ENCODE data around the gene CYP4F8.
"Not testable (repeated sequence)": the region's sequence is repeated elsewhere in the genome, so short reads cannot be mapped to it uniquely, and the experiment has no call there.

The CYP4F8 gene, protein sequence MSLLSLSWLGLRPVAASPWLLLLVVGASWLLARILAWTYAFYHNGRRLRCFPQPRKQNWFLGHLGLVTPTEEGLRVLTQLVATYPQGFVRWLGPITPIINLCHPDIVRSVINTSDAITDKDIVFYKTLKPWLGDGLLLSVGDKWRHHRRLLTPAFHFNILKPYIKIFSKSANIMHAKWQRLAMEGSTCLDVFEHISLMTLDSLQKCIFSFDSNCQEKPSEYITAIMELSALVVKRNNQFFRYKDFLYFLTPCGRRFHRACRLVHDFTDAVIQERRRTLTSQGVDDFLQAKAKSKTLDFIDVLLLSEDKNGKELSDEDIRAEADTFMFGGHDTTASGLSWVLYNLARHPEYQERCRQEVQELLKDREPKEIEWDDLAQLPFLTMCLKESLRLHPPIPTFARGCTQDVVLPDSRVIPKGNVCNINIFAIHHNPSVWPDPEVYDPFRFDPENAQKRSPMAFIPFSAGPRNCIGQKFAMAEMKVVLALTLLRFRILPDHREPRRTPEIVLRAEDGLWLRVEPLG

DNA sequence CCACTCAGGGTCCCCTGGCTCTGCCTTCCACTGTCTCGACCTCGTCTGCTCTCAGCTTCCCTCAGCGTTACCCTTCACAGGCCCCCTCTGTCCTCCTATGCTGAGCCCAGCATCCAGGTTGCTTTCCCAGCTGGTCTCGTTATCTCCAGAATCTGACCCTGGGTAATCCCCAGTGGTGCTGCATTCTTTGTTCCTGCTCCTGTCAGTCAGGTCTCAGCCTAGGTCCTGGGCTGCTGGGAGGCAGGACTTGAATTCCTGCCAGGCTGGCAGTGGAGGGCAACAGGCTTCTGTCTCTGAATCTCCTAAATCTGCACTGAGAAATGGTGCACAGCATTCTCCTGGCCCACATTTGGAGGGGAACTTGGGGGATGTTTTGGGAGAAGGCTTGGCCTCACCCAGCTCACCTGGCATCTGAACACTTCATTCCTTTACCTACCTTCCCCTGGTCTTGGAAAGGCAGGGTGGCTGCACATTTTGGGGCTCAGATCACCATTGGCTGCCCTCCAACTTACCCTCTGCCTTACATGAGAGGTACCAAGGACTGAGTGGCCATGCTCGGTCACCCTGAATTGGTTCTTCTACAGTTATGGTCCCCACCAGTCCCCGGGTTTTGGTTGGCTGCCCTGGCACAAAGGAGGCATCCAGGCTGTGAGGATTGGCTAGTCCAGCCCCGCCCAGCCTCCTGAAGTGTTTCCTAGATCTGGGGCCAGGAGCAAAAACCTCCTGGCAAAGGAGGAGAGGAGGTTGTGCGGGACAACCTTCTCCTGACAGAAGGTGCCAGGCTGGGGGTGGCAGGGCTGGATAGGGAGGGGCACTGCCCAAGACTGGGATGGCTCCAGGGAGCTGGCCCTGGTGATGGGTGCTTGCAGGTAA lies at the start of gene CYP4F8:
TSS of gene CYP4F8 (plus strand) at position 712 of the 873 bp plus-strand sequence. CDS start 399 bp downstream, outside the sequence.
- no peaks in the 10 kb centered on the region for H3K9me3 Mint-ChIP-seq
- no peaks in the 10 kb centered on the region for H3K27me3 Mint-ChIP-seq (ENCODE audit: low read depth)

DNA sequence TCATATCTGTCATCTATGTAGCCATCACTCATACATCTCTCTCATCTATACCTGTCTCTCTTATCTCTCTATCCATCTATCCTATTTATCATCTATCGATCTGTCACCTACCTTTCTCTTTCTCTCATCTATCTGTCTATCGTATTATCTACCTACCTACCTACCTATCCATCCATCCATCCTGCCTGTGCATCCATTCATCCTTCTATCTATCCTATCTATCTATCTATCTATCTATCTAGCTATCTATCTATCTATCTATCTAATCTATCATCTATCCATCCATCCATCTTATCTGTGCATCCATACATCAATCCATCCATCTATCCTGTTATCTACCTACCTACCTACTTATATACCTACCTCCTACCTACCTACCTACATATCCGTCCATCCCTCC lies 44.6 kb upstream of the CYP4F8 start:
- no peak overlapping the region for H3K4me3 Mint-ChIP-seq
- peaks cover 3% of the 10 kb centered on the region for H3K4me1 Mint-ChIP-seq (ENCODE audit: low read depth)
- H3K27me3 Mint-ChIP-seq (ENCODE audit: low read depth): peaks cover 8% of the 10 kb centered on the region
- no peaks in the 10 kb centered on the region for H3K36me3 Mint-ChIP-seq (ENCODE audit: low read depth)
- H3K27ac Mint-ChIP-seq: no peak overlapping the region
- DNase-seq (ENCODE audit: low spot score): no peak
- no peaks in the 10 kb centered on the region for H3K9me3 Mint-ChIP-seq

More for the DNA sequence above, at the start of gene CYP4F8:
- no peak within 1 kb of the TSS for H3K27ac Mint-ChIP-seq
- H3K36me3 Mint-ChIP-seq (ENCODE audit: low read depth): no peaks in the 10 kb centered on the region
- DNase-seq (ENCODE audit: low spot score): no peak
- no peaks in the 10 kb centered on the region for H3K4me1 Mint-ChIP-seq (ENCODE audit: low read depth)
- no peak within 1 kb of the TSS for H3K4me3 Mint-ChIP-seq

DNA sequence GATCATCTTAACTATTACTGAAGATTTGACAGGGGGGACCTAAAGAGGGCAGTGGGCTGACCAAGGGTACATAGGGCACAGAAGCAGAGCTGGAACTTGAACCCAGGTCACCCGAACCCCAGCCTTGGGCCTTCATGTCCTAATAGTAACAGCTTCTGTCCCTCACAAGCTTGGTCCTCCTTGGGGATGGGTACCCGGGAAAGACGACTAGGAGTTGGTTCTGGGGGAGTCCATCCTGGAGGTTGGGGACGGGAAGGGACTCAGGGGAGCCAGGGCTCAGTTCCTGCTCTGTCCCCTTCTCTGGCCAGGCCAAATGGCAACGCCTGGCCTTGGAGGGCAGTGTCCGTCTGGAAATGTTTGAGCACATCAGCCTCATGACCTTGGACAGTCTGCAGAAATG lies 39.6 kb upstream of the CYP4F8 start:
- no peaks in the 10 kb centered on the region for H3K36me3 Mint-ChIP-seq (ENCODE audit: low read depth)
- H3K27me3 Mint-ChIP-seq (ENCODE audit: low read depth): no peaks in the 10 kb centered on the region
- peaks cover 2% of the 10 kb centered on the region for H3K4me1 Mint-ChIP-seq (ENCODE audit: low read depth)
- no peak overlapping the region for H3K4me3 Mint-ChIP-seq
- H3K27ac Mint-ChIP-seq: no peak overlapping the region
- DNase-seq (ENCODE audit: low spot score): no peak
- H3K9me3 Mint-ChIP-seq: no peaks in the 10 kb centered on the region

GRCh38 chr19:15576526-15577156 lies 38.4 kb upstream of the CYP4F8 start:
- no peak overlapping the region for H3K27ac Mint-ChIP-seq
- no peaks in the 10 kb centered on the region for H3K9me3 Mint-ChIP-seq
- no peak overlapping the region for H3K4me3 Mint-ChIP-seq
- no peaks in the 10 kb centered on the region for H3K36me3 Mint-ChIP-seq (ENCODE audit: low read depth)
- H3K27me3 Mint-ChIP-seq (ENCODE audit: low read depth): peaks cover 4% of the 10 kb centered on the region
- no peaks in the 10 kb centered on the region for H3K4me1 Mint-ChIP-seq (ENCODE audit: low read depth)
- no peak for DNase-seq (ENCODE audit: low spot score)

DNA sequence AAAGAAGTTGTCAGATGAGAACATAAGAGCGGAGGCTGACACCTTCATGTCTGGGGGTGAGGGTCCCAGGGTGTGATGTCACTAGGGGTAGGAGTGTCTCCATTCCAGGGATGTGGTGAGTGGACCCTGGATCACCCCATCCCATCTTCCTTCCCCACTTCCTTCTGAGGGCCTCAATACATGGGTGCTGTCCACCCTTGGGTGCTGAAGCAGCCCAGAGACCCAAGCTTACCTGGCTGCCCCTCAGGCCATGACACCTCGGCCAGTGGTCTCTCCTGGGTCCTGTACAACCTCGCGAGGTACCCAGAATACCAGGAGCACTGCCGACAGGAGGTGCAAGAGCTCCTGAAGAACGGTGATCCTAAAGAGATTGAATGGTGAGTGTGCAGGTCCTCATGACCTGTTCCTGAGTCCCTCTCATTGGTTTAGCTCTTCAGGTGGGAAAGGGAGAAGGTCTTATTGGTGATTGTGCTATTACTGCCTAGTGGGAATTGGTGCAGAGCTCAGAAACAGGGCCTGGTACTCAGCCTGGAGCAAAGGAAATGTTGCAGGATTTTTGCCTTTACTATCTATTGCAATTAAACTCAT lies 37.7 kb upstream of the CYP4F8 start:
- no peak overlapping the region for H3K4me3 Mint-ChIP-seq
- no peak overlapping the region for H3K27ac Mint-ChIP-seq
- H3K9me3 Mint-ChIP-seq: no peaks in the 10 kb centered on the region
- H3K27me3 Mint-ChIP-seq (ENCODE audit: low read depth): peaks cover 4% of the 10 kb centered on the region
- no peaks in the 10 kb centered on the region for H3K4me1 Mint-ChIP-seq (ENCODE audit: low read depth)
- no peaks in the 10 kb centered on the region for H3K36me3 Mint-ChIP-seq (ENCODE audit: low read depth)
- DNase-seq (ENCODE audit: low spot score): no peak

GRCh38 chr19:15583346-15583745 lies 31.7 kb upstream of the CYP4F8 start:
- Mint-ChIP-seq H3K9me3 (no peaks in the 10 kb centered on the region), H3K27me3 (ENCODE audit: low read depth) (peaks cover 4% of the 10 kb centered on the region), H3K4me3 (no peak overlapping the region), H3K4me1 (ENCODE audit: low read depth) (no peaks in the 10 kb centered on the region), H3K36me3 (ENCODE audit: low read depth) (no peaks in the 10 kb centered on the region), H3K27ac (no peak overlapping the region)
- DNase-seq (ENCODE audit: low spot score): no peak

DNA sequence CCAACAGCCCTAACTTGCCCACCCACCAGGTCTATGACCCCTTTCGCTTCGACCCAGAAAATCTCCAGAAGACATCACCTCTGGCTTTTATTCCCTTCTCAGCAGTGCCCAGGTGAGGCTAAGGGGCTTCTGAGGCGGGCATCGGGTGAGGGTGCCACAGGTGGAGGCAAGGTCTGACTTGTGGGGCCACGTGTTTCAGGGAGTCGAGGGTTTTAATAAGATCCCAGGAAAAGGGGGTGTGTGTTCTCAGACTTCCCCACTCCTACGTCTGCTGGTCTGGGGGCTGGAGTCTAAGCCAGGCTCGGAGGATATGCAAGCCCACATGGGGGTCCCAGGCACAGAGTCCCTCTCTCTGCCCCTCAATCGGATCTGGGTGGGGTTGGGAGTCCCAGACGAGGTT lies 30.9 kb upstream of the CYP4F8 start:
- Mint-ChIP-seq H3K4me3 (peak overlapping the region; percentile 46), H3K4me1 (ENCODE audit: low read depth) (no peaks in the 10 kb centered on the region), H3K27ac (no peak overlapping the region), H3K9me3 (no peaks in the 10 kb centered on the region), H3K36me3 (ENCODE audit: low read depth) (no peaks in the 10 kb centered on the region), H3K27me3 (ENCODE audit: low read depth) (peaks cover 4% of the 10 kb centered on the region)
- DNase-seq (ENCODE audit: low spot score): no peak

- no peaks in the 10 kb centered on the region for H3K36me3 Mint-ChIP-seq (ENCODE audit: low read depth)
- no peaks in the 10 kb centered on the region for H3K4me1 Mint-ChIP-seq (ENCODE audit: low read depth)
- no peaks in the 10 kb centered on the region for H3K9me3 Mint-ChIP-seq
- H3K4me3 Mint-ChIP-seq: peak overlapping the region; percentile 46
- DNase-seq (ENCODE audit: low spot score): peak; percentile 58
- H3K27me3 Mint-ChIP-seq (ENCODE audit: low read depth): peaks cover 4% of the 10 kb centered on the region
- no peak overlapping the region for H3K27ac Mint-ChIP-seq
Observed at GRCh38 chr19:15584541-15585115, 30.4 kb upstream of the CYP4F8 start.

DNA sequence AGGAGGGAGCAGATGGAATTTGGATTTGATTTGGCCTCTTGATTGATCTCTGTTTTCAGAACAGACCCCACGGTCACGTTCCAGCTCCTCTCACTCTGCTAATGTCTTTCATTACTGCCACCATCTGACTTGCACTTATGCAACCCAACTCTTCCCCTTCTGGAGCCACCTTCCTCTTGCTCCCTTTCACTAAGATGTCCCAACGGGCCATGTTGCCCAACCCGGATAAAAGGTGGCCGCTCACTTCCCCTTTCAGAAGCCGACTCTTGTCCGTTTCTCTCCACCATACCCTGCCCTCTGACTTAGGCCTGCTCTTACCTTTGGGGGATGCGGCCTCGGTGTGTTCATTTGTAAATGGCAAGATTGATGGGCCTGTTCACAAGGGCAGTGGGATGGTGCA lies 27.4 kb upstream of the CYP4F8 start:
- H3K9me3 Mint-ChIP-seq: no peaks in the 10 kb centered on the region
- H3K36me3 Mint-ChIP-seq (ENCODE audit: low read depth): no peaks in the 10 kb centered on the region

DNA sequence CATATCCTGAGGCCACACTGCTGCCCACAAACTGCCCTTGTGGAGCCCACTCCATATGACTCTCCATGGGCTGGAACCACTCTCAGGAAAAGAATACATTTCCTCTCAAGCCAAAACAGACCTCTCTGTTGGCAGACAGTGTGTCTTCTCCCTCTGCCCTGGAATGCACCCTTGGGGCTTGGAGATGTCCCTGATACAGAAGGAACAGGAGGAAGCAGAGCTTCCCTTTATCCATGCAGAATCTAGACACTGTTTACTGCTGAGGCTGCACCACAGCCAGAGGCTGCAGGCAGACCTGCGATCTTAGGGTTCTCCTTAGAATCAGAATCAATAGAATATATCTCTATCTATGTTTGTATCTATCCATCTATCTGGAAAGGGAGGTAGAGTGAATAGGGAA lies 26.8 kb upstream of the CYP4F8 start:
- Mint-ChIP-seq H3K4me1 (ENCODE audit: low read depth) (no peaks in the 10 kb centered on the region), H3K9me3 (no peaks in the 10 kb centered on the region), H3K36me3 (ENCODE audit: low read depth) (no peaks in the 10 kb centered on the region), H3K4me3 (no peak overlapping the region), H3K27me3 (ENCODE audit: low read depth) (no peaks in the 10 kb centered on the region), H3K27ac (no peak overlapping the region)
- DNase-seq (ENCODE audit: low spot score): no peak

More for the DNA sequence above, 27.4 kb upstream of the CYP4F8 start:
- no peak overlapping the region for H3K4me3 Mint-ChIP-seq
- no peaks in the 10 kb centered on the region for H3K27me3 Mint-ChIP-seq (ENCODE audit: low read depth)
- DNase-seq (ENCODE audit: low spot score): no peak
- no peak overlapping the region for H3K27ac Mint-ChIP-seq
- H3K4me1 Mint-ChIP-seq (ENCODE audit: low read depth): no peaks in the 10 kb centered on the region

- Mint-ChIP-seq H3K27ac (no peak overlapping the region), H3K4me1 (ENCODE audit: low read depth) (no peaks in the 10 kb centered on the region), H3K4me3 (no peak overlapping the region), H3K27me3 (ENCODE audit: low read depth) (no peaks in the 10 kb centered on the region), H3K36me3 (ENCODE audit: low read depth) (no peaks in the 10 kb centered on the region), H3K9me3 (no peaks in the 10 kb centered on the region)
- no peak for DNase-seq (ENCODE audit: low spot score)
Observed at GRCh38 chr19:15589760-15590451, 25.1 kb upstream of the CYP4F8 start.

DNA sequence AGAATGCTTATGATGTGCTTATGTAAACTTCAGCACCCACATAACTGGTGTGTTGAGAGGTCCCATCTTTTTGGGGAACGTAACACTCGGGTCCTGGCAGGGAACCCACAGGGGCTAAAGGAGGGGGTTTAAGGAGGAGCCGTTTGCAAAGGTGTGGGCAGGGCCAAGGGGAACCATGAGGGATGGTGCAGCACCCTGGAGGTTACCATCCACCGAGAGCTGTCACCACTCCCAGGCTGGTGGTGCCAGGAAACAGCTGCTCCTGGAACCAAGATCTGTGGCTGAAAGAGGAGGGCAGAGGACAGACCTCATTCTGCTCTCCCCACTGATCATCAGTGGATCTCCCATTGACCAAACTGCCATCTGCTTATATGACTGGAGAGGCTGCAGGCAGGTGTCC lies 23.2 kb upstream of the CYP4F8 start:
- Mint-ChIP-seq H3K4me1 (ENCODE audit: low read depth) (no peaks in the 10 kb centered on the region), H3K27ac (no peak overlapping the region), H3K4me3 (no peak overlapping the region), H3K9me3 (no peaks in the 10 kb centered on the region), H3K36me3 (ENCODE audit: low read depth) (no peaks in the 10 kb centered on the region), H3K27me3 (ENCODE audit: low read depth) (no peaks in the 10 kb centered on the region)
- DNase-seq (ENCODE audit: low spot score): no peak

- H3K27me3 Mint-ChIP-seq (ENCODE audit: low read depth); H3K27ac Mint-ChIP-seq; H3K4me3 Mint-ChIP-seq; DNase-seq (ENCODE audit: low spot score); H3K4me1 Mint-ChIP-seq (ENCODE audit: low read depth); H3K9me3 Mint-ChIP-seq; H3K36me3 Mint-ChIP-seq (ENCODE audit: low read depth): not testable (repeated sequence)
Observed at GRCh38 chr19:15592506-15592905, 22.5 kb upstream of the CYP4F8 start.

Data from T-helper 2 cell treated with Interferon-gamma antibody and Interleukin-4, amounts not matched to agents 5 μg/mL and 100 μg/mL, for 36 hours (primary cell).